Neural cell (in vitro differentiated cells): Measurements from ENCODE around the gene EFEMP1.

Experiments
- CTCF ChIP-seq: fragments of 450-650 bp; IDR thresholded peaks from 2 replicates; pipeline ENCODE4 v1.5.1; 2014; ENCODE audit warnings: antibody characterized with exemption, mild to moderate bottlenecking, moderate library complexity; ENCODE audit not compliant: poor library complexity, severe bottlenecking
- EP300 ChIP-seq: fragments of 450-650 bp; conservative IDR thresholded peaks from 2 replicates; pipeline ENCODE4 v1.6.1; 2014; ENCODE audit warnings: antibody characterized with exemption, mild to moderate bottlenecking, moderate library complexity; ENCODE audit not compliant: poor library complexity, severe bottlenecking
- EZH2 ChIP-seq: fragments of 200-600, 300-800 bp; shearing (Covaris generic), sonication (generic); IDR thresholded peaks from 2 replicates; pipeline ENCODE4 v1.6.1; 2014; ENCODE audit warnings: antibody characterized with exemption, low read length, borderline replicate concordance, mild to moderate bottlenecking; ENCODE audit not compliant: insufficient read depth, poor library complexity, severe bottlenecking
- MXI1 ChIP-seq: fragments of 450-650 bp; conservative IDR thresholded peaks from 2 replicates; pipeline ENCODE4 v1.6.1; 2014; ENCODE audit warnings: antibody characterized with exemption, mild to moderate bottlenecking; ENCODE audit not compliant: poor library complexity, severe bottlenecking
- POLR2AphosphoS5 ChIP-seq: IDR thresholded peaks from 2 replicates; pipeline ENCODE4 v1.6.1; 2012
- RAD21 ChIP-seq: fragments of 450-650 bp; conservative IDR thresholded peaks from 2 replicates; pipeline ENCODE4 v1.6.1; 2014; ENCODE audit warnings: antibody characterized with exemption, mild to moderate bottlenecking, moderate library complexity
- REST ChIP-seq: IDR thresholded peaks from 2 replicates; pipeline ENCODE4 v1.6.1; 2012; ENCODE audit warnings: borderline replicate concordance

GRCh38 chr2:55903727-55904126 lies 19.9 kb downstream of the EFEMP1 start:
- TF ChIP-seq CTCF (no peak), REST (no peak), POLR2AphosphoS5 (no peak), EP300 (no peak), EZH2 (no peak), RAD21 (no peak), MXI1 (no peak)
